Stimulated activated CD4-positive, alpha-beta T cell treated with anti-CD3 and anti-CD28 coated beads, Interleukin-4, amount 100 ng/mL, for 1 hour (primary cell): Measurements from ENCODE around the gene CMTM7.

Source experiments
- DNase-seq: peaks from one replicate; pipeline ENCODE4 v3.0.0-alpha.2; 2020

Gene CMTM7

GRCh38 chr3:32495609-32496008, 104.0 kb downstream of the CMTM7 start:
- DNase-seq = no peak

GRCh38 chr3:32498252-32498651, 106.6 kb downstream of the CMTM7 start:
- no peak for DNase-seq

- no peak for DNase-seq
These were observed 107.3 kb downstream of the CMTM7 start for GRCh38 chr3:32498992-32499391.

GRCh38 chr3:32499585-32499984, 107.9 kb downstream of the CMTM7 start:
- DNase-seq = no peak

GRCh38 chr3:32500231-32500630, 108.6 kb downstream of the CMTM7 start:
- DNase-seq = no peak

GRCh38 chr3:32500880-32501782, 109.5 kb downstream of the CMTM7 start:
- no peak for DNase-seq

- no peak for DNase-seq
These were observed 110.1 kb downstream of the CMTM7 start for GRCh38 chr3:32501783-32502117.

- DNase-seq = peak; percentile 75
These were observed 110.7 kb downstream of the CMTM7 start, which contains the start of gene CMTM6 for GRCh38 chr3:32502118-32502945. CMTM6 (minus strand) TSS chr3:32502852; CDS start chr3:32502745, 107 bp downstream.

GRCh38 chr3:32502946-32503286, 111.3 kb downstream of the CMTM7 start:
- no peak for DNase-seq
